K562 (cell line): ENCODE results near the gene TRIM47. TPM values are rescaled to one million over a fixed set of nuclear protein-coding genes. Genes with fewer than 3 reads are reported as not detected.

ENCODE experiments used
- ATAC-seq: fragments of 200-7000 bp; cut with Tn5 transposase; 3 replicates; pipeline ENCODE4 v1.9.1; 2020; ENCODE audit warnings: moderate library complexity
- BruUV-seq: library from RNA; stranded (reverse); fragments of 400-500 nt; replicated peaks from 2 replicates; lab custom pipeline; 2021; lab: Mats Ljungman, UMichigan
- CTCF ChIA-PET: fragments of 300-600 bp; formaldehyde crosslinking; extraction: SDS; loops from one replicate; lab custom pipeline; 2021; ENCODE audit warnings: low intra/inter-chr PET ratio; lab: Yijun Ruan, JAX
- POLR2A ChIA-PET: fragments of 300-600, 350-650 bp; sonication (Branson Sonifier 250); formaldehyde crosslinking; extraction: SDS; loops from one replicate; lab custom pipeline; 2021; ENCODE audit warnings: antibody characterized with exemption, inconsistent platforms; lab: Yijun Ruan, JAX
- DNase-seq, 4 experiments: peaks; one replicate each; pipeline versions ENCODE4 v3.0.0 to v3.0.0-alpha.2; 2011 to 2018; ENCODE audit warnings: low spot score in 3 of 4, mixed read lengths in 3 of 4; ENCODE audit errors: extremely low read depth in 1 of 4
- FAIRE-seq: peaks from 2 replicates; lab custom pipeline; 2011; peaks lifted over from hg19 to GRCh38; lab: Jason Lieb, UNC
- H2AFZ ChIP-seq: 2 replicates; pipeline ENCODE4 v1.6.0; 2011; ENCODE audit warnings: low read depth, low read length, control low read depth, inconsistent platforms
- H3K27ac ChIP-seq: fragments of 200-600 bp; 3 replicates; pipeline ENCODE4 v1.8.0; 2011; ENCODE audit warnings: low read depth, mild to moderate bottlenecking, control low read depth, inconsistent platforms, low read length, moderate library complexity, mixed read lengths; ENCODE audit errors: extremely low read depth
- H3K27me3 ChIP-seq, 2 experiments: fragments of 300-600 bp in 1 of 2; 2 replicates in 1 of 2; 3 replicates in 1 of 2; pipeline versions ENCODE4 v1.6.0 to v1.8.0; 2011; ENCODE audit warnings: inconsistent platforms in 2 of 2, low read length in 2 of 2, mild to moderate bottlenecking in 1 of 2, mixed read lengths in 1 of 2, moderate library complexity in 1 of 2; ENCODE audit not compliant: control insufficient read depth in 2 of 2, insufficient read depth in 2 of 2
- H3K36me3 ChIP-seq: fragments of 300-600 bp; 3 replicates; pipeline ENCODE4 v1.8.0; 2011; ENCODE audit warnings: mild to moderate bottlenecking, low read length, inconsistent platforms; ENCODE audit not compliant: control insufficient read depth, insufficient read depth
- H3K4me1 ChIP-seq, 2 experiments: fragments of 200-600 bp in 1 of 2; replicated peaks in 1 of 2; 2 replicates in 1 of 2; 3 replicates in 1 of 2; pipeline versions ENCODE4 v1.5.1 to v1.8.0; 2011; ENCODE audit warnings: inconsistent platforms in 2 of 2, low read length in 2 of 2, mild to moderate bottlenecking in 1 of 2, mixed read lengths in 1 of 2, moderate library complexity in 1 of 2; ENCODE audit not compliant: control insufficient read depth in 2 of 2, insufficient read depth in 2 of 2
- H3K4me2 ChIP-seq: 2 replicates; pipeline ENCODE4 v1.6.1; 2011; ENCODE audit warnings: low read length, control low read depth, inconsistent platforms, mixed read lengths; ENCODE audit not compliant: insufficient read depth
- H3K4me3 ChIP-seq: fragments of 200-600 bp; sonication (generic), shearing (Covaris generic); 2 replicates; pipeline ENCODE4 v1.5.1; 2016; ENCODE audit warnings: control low read depth, inconsistent platforms
- H3K79me2 ChIP-seq: fragments of 200-600 bp; 3 replicates; pipeline ENCODE4 v1.8.0; 2011; ENCODE audit warnings: low read length, inconsistent platforms; ENCODE audit not compliant: control insufficient read depth, insufficient read depth
- H3K9ac ChIP-seq, 2 experiments: 2 replicates each; pipeline versions ENCODE4 v1.6.0 to v1.6.1; 2011; ENCODE audit warnings: low read depth in 2 of 2, low read length in 2 of 2, control low read depth in 1 of 2, inconsistent platforms in 1 of 2, mild to moderate bottlenecking in 1 of 2, mixed read lengths in 1 of 2; ENCODE audit not compliant: insufficient read depth in 1 of 2
- H3K9me1 ChIP-seq: one replicate; pipeline ENCODE4 v1.6.0; 2011; ENCODE audit warnings: inconsistent platforms, mild to moderate bottlenecking, low read length, moderate library complexity; ENCODE audit not compliant: control insufficient read depth, insufficient read depth
- H3K9me3 ChIP-seq: replicated peaks from 2 replicates; pipeline ENCODE4 v1.5.1; 2011; ENCODE audit warnings: low read depth, low read length, inconsistent platforms; ENCODE audit not compliant: control insufficient read depth, insufficient read depth
- H4K20me1 ChIP-seq: replicated peaks from 2 replicates; pipeline ENCODE4 v1.6.1; 2011; ENCODE audit warnings: low read length, inconsistent platforms, mixed read lengths; ENCODE audit not compliant: control insufficient read depth, insufficient read depth
- CREB3L1 ChIP-seq: fragments of 450-650 bp; IDR thresholded peaks from 2 replicates; pipeline ENCODE4 v1.6.1; 2014; ENCODE audit warnings: low read depth, mild to moderate bottlenecking, moderate library complexity, borderline replicate concordance
- CTBP1 ChIP-seq: fragments of 450-650 bp; IDR thresholded peaks from 2 replicates; pipeline ENCODE4 v1.6.1; 2016; ENCODE audit warnings: borderline replicate concordance
- RAD21 ChIP-seq, 2 experiments: fragments of 250-450 bp in 1 of 2; fragments of 450-650 bp in 1 of 2; sonication (Bioruptor Pico) in 1 of 2; formaldehyde crosslinking in 1 of 2; IDR thresholded peaks in 1 of 2; conservative IDR thresholded peaks in 1 of 2; 2 replicates each; pipeline versions ENCODE4 v1.4.0 to v1.8.0; 2020 to 2022; ENCODE audit warnings: mild to moderate bottlenecking in 2 of 2, moderate library complexity in 1 of 2
- REST ChIP-seq, 2 experiments: fragments of 450-650 bp; formaldehyde crosslinking in 1 of 2; IDR thresholded peaks; 2 replicates each; pipeline versions ENCODE4 v1.4.0 to v1.6.1; 2014 to 2020; ENCODE audit warnings: mild to moderate bottlenecking in 2 of 2, borderline replicate concordance in 1 of 2, low read depth in 1 of 2
- WGBS: fragments of 100-300 bp; shearing (Covaris generic); methylation state at CpG from one replicate; pipeline ENCODE4 v1.1.6; 2016; ENCODE audit warnings: low coverage, mixed read lengths; ENCODE audit not compliant: insufficient coverage; ENCODE audit errors: missing lambda C conversion rate; 5-methylcytosine and 5-hydroxymethylcytosine counted together
- in situ Hi-C: fragments of 300-500 bp; cut with MboI; formaldehyde crosslinking; loops from 4 replicates; pipeline ENCODE4 v1.15.0; 2018; ENCODE audit warnings: inconsistent platforms, mixed read lengths
- intact Hi-C: fragments of 100-400 bp; cut with micrococcal nuclease; formaldehyde crosslinking; loops from 2 replicates; pipeline ENCODE4 v1.14.2; 2022
- polyA plus RNA-seq, 8 experiments: library from polyadenylated mRNA; depleted of rRNA in 4 of 8; stranded (reverse) in 5 of 8; unstranded in 3 of 8; fragments of >200 nt; fragmentation: Nextera tagmentation in 2 of 8; fragmentation: Illumina TruSeq in 1 of 8; extraction: Ambion mirVana in 2 of 8; extraction: Trizol in 1 of 8; gene quantifications; 2 replicates each; pipeline versions ENCODE4 v1.2.1 to v1.2.3, GENCODE V29; 2011 to 2014; ENCODE audit warnings: inconsistent platforms in 1 of 8, missing spikeins in 1 of 8
- total RNA-seq, 7 experiments: library from RNA; depleted of rRNA in 6 of 7; stranded (reverse); fragments of >200 nt in 6 of 7; fragmentation: Illumina TruSeq in 2 of 7; extraction: Trizol in 2 of 7; gene quantifications; 2 replicates each; pipeline versions ENCODE4 v1.2.1 to v1.2.3, GENCODE V29; 2011 to 2021; ENCODE audit warnings: low replicate concordance in 1 of 7

Gene TRIM47
- total and polyA plus RNA-seq, 9 of the 15 experiments (the other 6 are each of a cell fraction or from before 2014, with no cell fraction given), result 0.56 to 6.1 (median 3.2) TPM

- Histone ChIP-seq H3K27me3 (no peaks in the 10 kb centered on the region), H4K20me1 (no peaks in the 10 kb centered on the region), H3K9ac (peak overlapping the region in 1 of 2 experiments; percentile 82; a peak in 3 of 4 replicates), H3K9me3 (no peaks in the 10 kb centered on the region), H3K9me1 (no peaks in the 10 kb centered on the region), H3K4me3 (no peak overlapping the region), H3K27ac (no peak overlapping the region), H2AFZ (peak overlapping the region; percentile 66), H3K36me3 (no peaks in the 10 kb centered on the region), H3K79me2 (no peaks in the 10 kb centered on the region), H3K4me1 (peaks cover 19 to 39% of the 10 kb centered on the region in 2 experiments), H3K4me2 (no peak overlapping the region)
- no peak for TF ChIP-seq CREB3L1
- TF ChIP-seq CTBP1, result peak; percentile 38; the same call in 1 of the 2 replicates
- TF ChIP-seq RAD21 (CRISPR knock-in tag; conservative IDR thresholded peaks at IDR 0.05 in 1 of 2, IDR thresholded peaks at IDR 0.05 in 1 of 2), result no peak
- no peak for TF ChIP-seq REST (IDR thresholded peaks at IDR 0.05; ENCODE audit: borderline replicate concordance)
- TF ChIP-seq REST (CRISPR knock-in tag; IDR thresholded peaks at IDR 0.05; ENCODE audit: low read depth), result no peak
- CTCF ChIA-PET, result no interaction called here
- FAIRE-seq, result no peak
- DNase-seq, result peak in 2 of 4 experiments; percentile 19 to 24
- BruUV-seq, result no TSS peak
- WGBS, result 48% methylated on average over 22 of the region's 23 CpGs
- intact Hi-C loops, result no loop called here
- peak; percentile 46 for ATAC-seq
- in situ Hi-C loops, result no loop called here
- POLR2A ChIA-PET, result interaction anchor here (0.6 to 15.8 kb wide), 9 partner anchors 8 to 640 kb away, joined by 3 to 169 read pairs (median 4); partner anchors contain the start of gene TRIM65
These were observed 8.9 kb downstream of the TRIM47 start for GRCh38 chr17:75869282-75870141.
